HG02943 (cell line): Measurements from ENCODE around the gene WNT9A.
"Not testable (repeated sequence)": the region's sequence is repeated elsewhere in the genome, so short reads cannot be mapped to it uniquely, and the experiment has no call there.

Experiments used
- ATAC-seq: cut with Tn5 transposase; IDR thresholded peaks from one replicate; pipeline ENCODE4 v1.9.1; 2021; ENCODE audit warnings: mild to moderate bottlenecking, low read depth, moderate library complexity; ENCODE audit not compliant: unreplicated experiment

The WNT9A gene

GRCh38 chr1:227889863-227890405 lies 57.8 kb downstream of the WNT9A start:
- no peak for ATAC-seq

GRCh38 chr1:227889047-227889862 lies 58.5 kb downstream of the WNT9A start:
- ATAC-seq: no peak

- no peak for ATAC-seq
Measured at GRCh38 chr1:227888404-227889046, 59.2 kb downstream of the WNT9A start.

- ATAC-seq: no peak
Measured at GRCh38 chr1:227887697-227888403, 59.9 kb downstream of the WNT9A start.

- no peak for ATAC-seq
Measured at GRCh38 chr1:227886993-227887696, 60.6 kb downstream of the WNT9A start.

GRCh38 chr1:227886503-227886961 lies 61.2 kb downstream of the WNT9A start:
- no peak for ATAC-seq

- ATAC-seq: no peak
Measured at GRCh38 chr1:227885648-227886502, 61.9 kb downstream of the WNT9A start.

- ATAC-seq: no peak
Measured at GRCh38 chr1:227885135-227885647, 62.5 kb downstream of the WNT9A start.

GRCh38 chr1:227884370-227885134 lies 63.2 kb downstream of the WNT9A start:
- ATAC-seq: no peak

- ATAC-seq: no peak
Measured at GRCh38 chr1:227883641-227884301, 64.0 kb downstream of the WNT9A start.

GRCh38 chr1:227883073-227883520 lies 64.6 kb downstream of the WNT9A start:
- ATAC-seq: no peak

- no peak for ATAC-seq
Measured at GRCh38 chr1:227880342-227880924, 67.3 kb downstream of the WNT9A start.

- ATAC-seq: not testable (repeated sequence)
Measured at GRCh38 chr1:227877810-227878209, 69.9 kb downstream of the WNT9A start.

- not testable (repeated sequence) for ATAC-seq
Measured at GRCh38 chr1:227871892-227872291, 75.8 kb downstream of the WNT9A start.

GRCh38 chr1:227870366-227870765 lies 77.4 kb downstream of the WNT9A start:
- no peak for ATAC-seq

GRCh38 chr1:227869851-227870305 lies 77.9 kb downstream of the WNT9A start:
- no peak for ATAC-seq

GRCh38 chr1:227869279-227869842 lies 78.4 kb downstream of the WNT9A start:
- ATAC-seq: no peak
